WTC11 (cell line): ENCODE data around the gene CLEC9A. TPM values are rescaled to one million over a fixed set of nuclear protein-coding genes. Genes with fewer than 3 reads are reported as not detected.

Experiments
- ATAC-seq: fragments of 200-7000 bp; cut with Tn5 transposase; 2 replicates; pipeline ENCODE4 v1.10.0; 2021; ENCODE audit warnings: mild to moderate bottlenecking, moderate library complexity
- CTCF ChIA-PET: fragments of 300-600 bp; sonication (Branson Sonifier 250); formaldehyde crosslinking; loops from one replicate; lab custom pipeline; 2021; ENCODE audit warnings: antibody characterized with exemption; lab: Charles Lee
- POLR2A ChIA-PET: fragments of 350-600 bp; sonication (Branson Sonifier 250); formaldehyde crosslinking; loops from one replicate; lab custom pipeline; 2021; ENCODE audit warnings: antibody characterized with exemption; lab: Charles Lee
- DNase-seq: peaks from one replicate; pipeline ENCODE4 v3.0.0; 2021; ENCODE audit warnings: low spot score
- H3K27ac Mint-ChIP-seq: 2 replicates; pipeline ENCODE4 v1.8.0; 2021; ENCODE audit warnings: mixed read lengths
- H3K27me3 Mint-ChIP-seq: 2 replicates; pipeline ENCODE4 v1.8.0; 2021; ENCODE audit warnings: low read depth, mild to moderate bottlenecking, moderate library complexity, mixed read lengths
- H3K36me3 Mint-ChIP-seq: 2 replicates; pipeline ENCODE4 v1.8.0; 2021; ENCODE audit warnings: mixed read lengths
- H3K4me1 Mint-ChIP-seq: 2 replicates; pipeline ENCODE4 v1.8.0; 2022; ENCODE audit warnings: mixed read lengths
- H3K4me3 Mint-ChIP-seq: 2 replicates; pipeline ENCODE4 v1.8.0; 2021; ENCODE audit warnings: mild to moderate bottlenecking, moderate library complexity, mixed read lengths
- H3K9me3 Mint-ChIP-seq: 2 replicates; pipeline ENCODE4 v1.8.0; 2021; ENCODE audit warnings: mixed read lengths
- ARID4B ChIP-seq: sonication (generic); formaldehyde crosslinking; IDR thresholded peaks from 2 replicates; pipeline ENCODE4 v1.8.0; 2023; ENCODE audit warnings: missing genetic modification reagents, mild to moderate bottlenecking, borderline replicate concordance
- ATF3 ChIP-seq: sonication (generic); formaldehyde crosslinking; conservative IDR thresholded peaks from 2 replicates; pipeline ENCODE4 v1.8.1; 2022; ENCODE audit warnings: mild to moderate bottlenecking, missing genetic modification reagents
- CBFB ChIP-seq: sonication (generic); formaldehyde crosslinking; IDR thresholded peaks from 2 replicates; pipeline ENCODE4 v1.8.1; 2022; ENCODE audit warnings: mild to moderate bottlenecking, low read depth, missing genetic modification reagents
- E2F4 ChIP-seq: sonication (generic); formaldehyde crosslinking; IDR thresholded peaks from 2 replicates; pipeline ENCODE4 v1.8.1; 2022; ENCODE audit warnings: low read depth, mild to moderate bottlenecking, moderate library complexity, missing genetic modification reagents, borderline replicate concordance
- HMGXB4 ChIP-seq: sonication (generic); formaldehyde crosslinking; IDR thresholded peaks from 2 replicates; pipeline ENCODE4 v1.8.1; 2023; ENCODE audit warnings: mild to moderate bottlenecking, moderate library complexity, missing genetic modification reagents
- IRF2 ChIP-seq: sonication (generic); formaldehyde crosslinking; IDR thresholded peaks from 2 replicates; pipeline ENCODE4 v1.8.0; 2022; ENCODE audit warnings: low read depth, missing genetic modification reagents, borderline replicate concordance
- MYBL2 ChIP-seq: sonication (generic); formaldehyde crosslinking; IDR thresholded peaks from 2 replicates; pipeline ENCODE4 v1.8.1; 2023; ENCODE audit warnings: mild to moderate bottlenecking, moderate library complexity, missing genetic modification reagents
- NFE2L1 ChIP-seq: sonication (generic); formaldehyde crosslinking; IDR thresholded peaks from 2 replicates; pipeline ENCODE4 v1.8.1; 2023; ENCODE audit warnings: missing genetic modification reagents
- NFYB ChIP-seq: sonication (generic); formaldehyde crosslinking; conservative IDR thresholded peaks from 2 replicates; pipeline ENCODE4 v1.8.0; 2022; ENCODE audit warnings: low read depth, missing genetic modification reagents
- NR1H2 ChIP-seq: sonication (generic); formaldehyde crosslinking; IDR thresholded peaks from 2 replicates; pipeline ENCODE4 v1.9.0; 2021; ENCODE audit warnings: mild to moderate bottlenecking, moderate library complexity, missing genetic modification reagents
- PREB ChIP-seq: sonication (generic); formaldehyde crosslinking; IDR thresholded peaks from 2 replicates; pipeline ENCODE4 v1.8.1; 2022; ENCODE audit warnings: mild to moderate bottlenecking, missing genetic modification reagents, moderate library complexity, borderline replicate concordance
- USF1 ChIP-seq: sonication (generic); formaldehyde crosslinking; IDR thresholded peaks from 2 replicates; pipeline ENCODE4 v1.8.0; 2022; ENCODE audit warnings: mild to moderate bottlenecking, missing genetic modification reagents
- ZMAT4 ChIP-seq: fragments of 250-450 bp; sonication (Bioruptor Pico); IDR thresholded peaks from 2 replicates; pipeline ENCODE4 v1.9.0; 2021; ENCODE audit warnings: mild to moderate bottlenecking
- ZNF138 ChIP-seq: sonication (generic); formaldehyde crosslinking; conservative IDR thresholded peaks from 2 replicates; pipeline ENCODE4 v1.8.1; 2022; ENCODE audit warnings: mild to moderate bottlenecking, moderate library complexity, missing genetic modification reagents
- ZNF317 ChIP-seq: sonication (generic); formaldehyde crosslinking; IDR thresholded peaks from 2 replicates; pipeline ENCODE4 v1.8.1; 2023; ENCODE audit warnings: low read depth, mild to moderate bottlenecking, moderate library complexity, missing genetic modification reagents, borderline replicate concordance
- ZNF416 ChIP-seq: fragments of 250-450 bp; sonication (Bioruptor Pico); IDR thresholded peaks from 2 replicates; pipeline ENCODE4 v1.9.0; 2021; ENCODE audit warnings: mild to moderate bottlenecking, inconsistent platforms
- ZNF671 ChIP-seq: fragments of 250-450 bp; sonication (Bioruptor Pico); IDR thresholded peaks from 2 replicates; pipeline ENCODE4 v1.8.0; 2021; ENCODE audit warnings: mild to moderate bottlenecking
- ZSCAN18 ChIP-seq: fragments of 250-450 bp; sonication (Bioruptor Pico); IDR thresholded peaks from 2 replicates; pipeline ENCODE4 v2.1.2; 2022; ENCODE audit warnings: mild to moderate bottlenecking, moderate library complexity
- total RNA-seq: library from RNA; stranded (reverse); gene quantifications from 3 replicates; pipeline ENCODE4 v1.2.3, GENCODE V29; 2021
- TF ChIP-seq, protein P1 (sequence below): sonication (generic); formaldehyde crosslinking; IDR thresholded peaks from 2 replicates; pipeline ENCODE4 v1.8.1; 2022; ENCODE audit warnings: low read depth, missing genetic modification reagents, borderline replicate concordance

CLEC9A gene
- total RNA-seq, 1 experiment from 2014 or later, result not detected

- POLR2A ChIA-PET, result no interaction called here
- Mint-ChIP-seq H3K27me3 (no peaks in the 10 kb centered on the region), H3K4me1 (peaks cover 8% of the 10 kb centered on the region), H3K36me3 (peaks cover 4% of the 10 kb centered on the region; the same call in 1 of the 2 replicates), H3K9me3 (peaks cover 12% of the 10 kb centered on the region), H3K4me3 (no peak overlapping the region), H3K27ac (no peak overlapping the region)
- TF ChIP-seq ZMAT4 (CRISPR knock-in tag) (no peak), PREB (CRISPR knock-in tag) (no peak), E2F4 (CRISPR knock-in tag) (no peak), ZSCAN18 (CRISPR knock-in tag) (no peak), ZNF138 (CRISPR knock-in tag) (no peak), HMGXB4 (CRISPR knock-in tag) (no peak), NFE2L1 (CRISPR knock-in tag) (no peak), ZNF416 (CRISPR knock-in tag) (no peak), ATF3 (CRISPR knock-in tag) (no peak), USF1 (CRISPR knock-in tag) (no peak)
- TF ChIP-seq, protein P1, sequence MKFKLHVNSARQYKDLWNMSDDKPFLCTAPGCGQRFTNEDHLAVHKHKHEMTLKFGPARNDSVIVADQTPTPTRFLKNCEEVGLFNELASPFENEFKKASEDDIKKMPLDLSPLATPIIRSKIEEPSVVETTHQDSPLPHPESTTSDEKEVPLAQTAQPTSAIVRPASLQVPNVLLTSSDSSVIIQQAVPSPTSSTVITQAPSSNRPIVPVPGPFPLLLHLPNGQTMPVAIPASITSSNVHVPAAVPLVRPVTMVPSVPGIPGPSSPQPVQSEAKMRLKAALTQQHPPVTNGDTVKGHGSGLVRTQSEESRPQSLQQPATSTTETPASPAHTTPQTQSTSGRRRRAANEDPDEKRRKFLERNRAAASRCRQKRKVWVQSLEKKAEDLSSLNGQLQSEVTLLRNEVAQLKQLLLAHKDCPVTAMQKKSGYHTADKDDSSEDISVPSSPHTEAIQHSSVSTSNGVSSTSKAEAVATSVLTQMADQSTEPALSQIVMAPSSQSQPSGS, result no peak
- DNase-seq (no peak), ATAC-seq (no peak)
- CTCF ChIA-PET, result no interaction called here
Observed at GRCh38 chr12:10084733-10085132, 54.3 kb downstream of the CLEC9A start.

DNA sequence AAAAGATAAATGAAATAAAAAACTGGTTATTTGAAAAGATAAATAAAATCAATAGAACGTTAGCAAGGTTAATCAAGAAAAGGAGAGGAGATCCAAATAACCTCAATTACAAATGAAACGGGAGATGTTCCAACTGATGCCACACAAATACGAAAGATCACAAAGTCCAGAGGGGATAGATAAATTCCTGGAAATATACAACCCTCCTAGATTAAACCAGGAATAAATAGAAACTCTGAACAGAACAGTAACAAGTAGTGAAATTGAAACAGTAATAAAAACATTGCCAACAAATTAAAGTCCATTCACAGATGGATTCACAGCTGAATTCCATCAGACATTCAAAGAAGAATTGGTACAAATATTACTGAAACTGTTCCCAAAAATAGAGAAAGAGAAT, 55.9 kb downstream of the CLEC9A start:
- peaks cover 4% of the 10 kb centered on the region; the same call in 1 of the 2 replicates for H3K36me3 Mint-ChIP-seq
- no peak overlapping the region for H3K27ac Mint-ChIP-seq
- DNase-seq, result no peak
- peaks cover 12% of the 10 kb centered on the region for H3K9me3 Mint-ChIP-seq
- CTCF ChIA-PET, result no interaction called here
- peaks cover 13% of the 10 kb centered on the region for H3K4me1 Mint-ChIP-seq
- ATAC-seq, result no peak
- H3K4me3 Mint-ChIP-seq, result no peak overlapping the region
- POLR2A ChIA-PET, result no interaction called here
- no peak for TF ChIP-seq PREB (CRISPR knock-in tag)
- no peak for TF ChIP-seq IRF2 (CRISPR knock-in tag)
- no peak for TF ChIP-seq NR1H2 (CRISPR knock-in tag)
- no peak for TF ChIP-seq CBFB (CRISPR knock-in tag)
- no peak for TF ChIP-seq ZNF671
- TF ChIP-seq ZMAT4 (CRISPR knock-in tag), result no peak
- TF ChIP-seq MYBL2 (CRISPR knock-in tag), result no peak
- TF ChIP-seq NFYB (CRISPR knock-in tag), result no peak
- no peak for TF ChIP-seq ZNF317 (CRISPR knock-in tag)
- no peak for TF ChIP-seq ARID4B (CRISPR knock-in tag)
- H3K27me3 Mint-ChIP-seq, result no peaks in the 10 kb centered on the region
